HG02870 (cell line): ENCODE data around the gene SYT7.
"Not testable (repeated sequence)": the region's sequence is repeated elsewhere in the genome, so short reads cannot be mapped to it uniquely, and the experiment has no call there.

Experiments used
- ATAC-seq: cut with Tn5 transposase; IDR thresholded peaks from one replicate; pipeline ENCODE4 v1.9.1; 2021; ENCODE audit warnings: mild to moderate bottlenecking, moderate library complexity; ENCODE audit not compliant: unreplicated experiment

SYT7 gene

GRCh38 chr11:61581030-61581928, at the start of gene SYT7:
TSS of gene SYT7 (minus strand) at chr11:61581076. CDS start at chr11:61580820, 256 bp downstream.
- peak; percentile 83 for ATAC-seq

GRCh38 chr11:61630089-61630488, 49.2 kb upstream of the SYT7 start:
- ATAC-seq = no peak

GRCh38 chr11:61629082-61629833, 48.4 kb upstream of the SYT7 start:
- ATAC-seq = no peak

GRCh38 chr11:61628662-61628970, 47.7 kb upstream of the SYT7 start:
- no peak for ATAC-seq

GRCh38 chr11:61627850-61628661, 47.2 kb upstream of the SYT7 start:
- no peak for ATAC-seq

GRCh38 chr11:61626580-61627380, 45.9 kb upstream of the SYT7 start:
- ATAC-seq = no peak

GRCh38 chr11:61625525-61625924, 44.6 kb upstream of the SYT7 start:
- ATAC-seq = no peak

- no peak for ATAC-seq
Measured at GRCh38 chr11:61621917-61622585, 41.2 kb upstream of the SYT7 start.

GRCh38 chr11:61619471-61620226, 38.8 kb upstream of the SYT7 start:
- no peak for ATAC-seq

GRCh38 chr11:61618978-61619377, 38.1 kb upstream of the SYT7 start:
- ATAC-seq = no peak

GRCh38 chr11:61617515-61617914, 36.6 kb upstream of the SYT7 start:
- ATAC-seq = no peak

GRCh38 chr11:61616434-61616833, 35.6 kb upstream of the SYT7 start:
- ATAC-seq = no peak

- not testable (repeated sequence) for ATAC-seq
Measured at GRCh38 chr11:61614782-61615181, 33.9 kb upstream of the SYT7 start.

GRCh38 chr11:61613870-61614269, 33.0 kb upstream of the SYT7 start:
- ATAC-seq = no peak

GRCh38 chr11:61613051-61613450, 32.2 kb upstream of the SYT7 start:
- ATAC-seq = no peak

GRCh38 chr11:61611309-61611708, 30.4 kb upstream of the SYT7 start:
- no peak for ATAC-seq

- no peak for ATAC-seq
Measured at GRCh38 chr11:61610905-61611304, 30.0 kb upstream of the SYT7 start.

- no peak for ATAC-seq
Measured at GRCh38 chr11:61609980-61610366, 29.1 kb upstream of the SYT7 start.
